ENCODE data around the gene GRIP2. TPM values are rescaled to one million over a fixed set of nuclear protein-coding genes. Genes with fewer than 3 reads are reported as not detected.

The GRIP2 gene
- total RNA-seq, 1 donor from 2014 or later = not detected

GRCh38 chr3:14564741-14565140 is 24.6 kb upstream of the GRIP2 start:
- no peak for TF ChIP-seq CTCF (IDR thresholded peaks at IDR 0.05; ENCODE audit: insufficient read depth, low read length, poor library complexity, severe bottlenecking)
- no peak overlapping the region for H3K4me3 ChIP-seq (ENCODE audit: low read depth, low read length)
- no peaks in the 10 kb centered on the region for H3K36me3 ChIP-seq (ENCODE audit: control insufficient read depth, insufficient read depth, low read length)
- H3K27me3 ChIP-seq (ENCODE audit: control insufficient read depth, insufficient read depth, low read length) = peaks cover 23% of the 10 kb centered on the region
- no peak for DNase-seq (ENCODE audit: low read depth)

- H3K27me3 ChIP-seq (ENCODE audit: control insufficient read depth, insufficient read depth, low read length) = peaks cover 18% of the 10 kb centered on the region
- no peak for TF ChIP-seq CTCF (IDR thresholded peaks at IDR 0.05; ENCODE audit: insufficient read depth, low read length, poor library complexity, severe bottlenecking)
Measured at GRCh38 chr3:14563946-14564539, 23.9 kb upstream of the GRIP2 start.

GRCh38 chr3:14562121-14562890 is 22.2 kb upstream of the GRIP2 start:
- Histone ChIP-seq H3K27me3 (ENCODE audit: control insufficient read depth, insufficient read depth, low read length) (peaks cover 21% of the 10 kb centered on the region), H3K4me3 (ENCODE audit: low read depth, low read length) (no peak overlapping the region), H3K36me3 (ENCODE audit: control insufficient read depth, insufficient read depth, low read length) (no peaks in the 10 kb centered on the region)
- TF ChIP-seq CTCF (IDR thresholded peaks at IDR 0.05; ENCODE audit: insufficient read depth, low read length, poor library complexity, severe bottlenecking) = no peak
- no peak for DNase-seq (ENCODE audit: low read depth)

More at GRCh38 chr3:14563946-14564539, 23.9 kb upstream of the GRIP2 start:
- no peak for DNase-seq (ENCODE audit: low read depth)
- no peak overlapping the region for H3K4me3 ChIP-seq (ENCODE audit: low read depth, low read length)
- no peaks in the 10 kb centered on the region for H3K36me3 ChIP-seq (ENCODE audit: control insufficient read depth, insufficient read depth, low read length)

GRCh38 chr3:14561051-14561960 is 21.2 kb upstream of the GRIP2 start:
- Histone ChIP-seq H3K4me3 (ENCODE audit: low read depth, low read length) (no peak overlapping the region), H3K27me3 (ENCODE audit: control insufficient read depth, insufficient read depth, low read length) (peaks cover 30% of the 10 kb centered on the region), H3K36me3 (ENCODE audit: control insufficient read depth, insufficient read depth, low read length) (no peaks in the 10 kb centered on the region)
- no peak for TF ChIP-seq CTCF (IDR thresholded peaks at IDR 0.05; ENCODE audit: insufficient read depth, low read length, poor library complexity, severe bottlenecking)
- DNase-seq (ENCODE audit: low read depth) = no peak

- TF ChIP-seq CTCF (IDR thresholded peaks at IDR 0.05; ENCODE audit: insufficient read depth, low read length, poor library complexity, severe bottlenecking) = no peak
Measured at GRCh38 chr3:14560110-14560509, 20.0 kb upstream of the GRIP2 start.

More at GRCh38 chr3:14560110-14560509, 20.0 kb upstream of the GRIP2 start:
- Histone ChIP-seq H3K36me3 (ENCODE audit: control insufficient read depth, insufficient read depth, low read length) (no peaks in the 10 kb centered on the region), H3K4me3 (ENCODE audit: low read depth, low read length) (no peak overlapping the region), H3K27me3 (ENCODE audit: control insufficient read depth, insufficient read depth, low read length) (peaks cover 32% of the 10 kb centered on the region)
- no peak for DNase-seq (ENCODE audit: low read depth)

All from kidney epithelial cell (primary cell).